Glomerular visceral epithelial cell (primary cell): ENCODE measurements around the gene ZNF317.

Source experiments
- DNase-seq: peaks from one replicate; pipeline ENCODE4 v3.0.0-alpha.2; 2016; ENCODE audit errors: extremely low spot score

ZNF317 gene

DNA sequence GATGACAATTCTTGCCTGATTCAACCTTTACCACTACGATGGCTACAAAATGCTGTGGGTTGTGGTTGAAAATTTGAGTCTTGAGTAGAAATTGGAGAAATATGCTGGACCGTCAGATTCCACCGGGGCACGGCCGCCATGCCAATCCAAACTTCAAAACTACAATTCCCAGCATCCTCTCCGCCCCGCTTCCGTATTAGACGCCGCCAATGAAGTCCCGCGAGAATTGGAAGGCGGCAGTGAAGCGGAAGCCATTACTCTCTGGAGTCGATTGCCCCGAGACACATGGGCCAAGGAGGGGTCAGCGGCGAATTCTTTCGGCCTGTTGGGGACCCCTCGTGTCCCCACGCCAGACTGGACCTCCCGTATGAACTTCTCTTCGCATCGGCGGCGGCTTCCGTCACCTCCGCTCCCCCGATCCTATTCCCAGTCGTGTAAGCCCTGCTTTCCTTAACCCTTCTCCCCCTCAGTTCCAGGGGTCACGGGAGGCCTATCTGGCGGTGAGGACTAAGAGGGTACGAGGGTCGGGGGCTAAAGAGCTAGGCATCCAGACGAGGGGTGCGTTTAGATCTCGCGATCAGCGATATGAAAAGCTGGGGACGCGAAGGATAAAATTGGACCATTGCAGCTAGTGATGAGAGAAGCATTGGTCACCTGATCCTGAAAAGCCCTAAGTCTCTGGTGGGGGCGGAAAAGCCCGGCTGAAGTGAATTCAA lies at the start of gene ZNF317:
Gene ZNF317, plus strand, starts transcription at position 239 of the 716 bp plus-strand sequence. CDS start 15,620 bp downstream, outside the sequence.
- peak; percentile 88 for DNase-seq

DNA sequence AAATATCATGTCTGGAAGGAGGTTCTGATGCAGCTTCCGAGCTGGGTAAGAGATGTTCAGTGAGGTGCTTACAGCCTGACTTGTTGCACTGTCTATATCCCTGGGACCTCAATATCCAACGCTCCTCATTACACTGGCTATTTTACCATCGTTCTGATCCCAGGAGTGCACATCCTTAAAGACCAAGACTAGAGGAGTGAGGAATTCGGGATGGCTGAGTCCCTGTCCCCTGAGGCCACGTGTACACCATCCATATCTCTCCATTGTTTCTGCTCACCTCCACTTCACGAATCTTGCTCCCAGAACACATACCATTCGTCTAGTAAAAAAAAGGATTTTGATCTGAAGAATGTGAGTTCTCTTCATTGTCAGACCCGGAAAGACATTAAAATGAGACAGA lies 32.8 kb upstream of the ZNF317 start, which contains the start of gene OR7G2:
Gene OR7G2, minus strand, starts transcription at position 101 of the 400 bp plus-strand sequence. CDS start 4,232 bp downstream, outside the sequence.
- DNase-seq, result no peak

DNA sequence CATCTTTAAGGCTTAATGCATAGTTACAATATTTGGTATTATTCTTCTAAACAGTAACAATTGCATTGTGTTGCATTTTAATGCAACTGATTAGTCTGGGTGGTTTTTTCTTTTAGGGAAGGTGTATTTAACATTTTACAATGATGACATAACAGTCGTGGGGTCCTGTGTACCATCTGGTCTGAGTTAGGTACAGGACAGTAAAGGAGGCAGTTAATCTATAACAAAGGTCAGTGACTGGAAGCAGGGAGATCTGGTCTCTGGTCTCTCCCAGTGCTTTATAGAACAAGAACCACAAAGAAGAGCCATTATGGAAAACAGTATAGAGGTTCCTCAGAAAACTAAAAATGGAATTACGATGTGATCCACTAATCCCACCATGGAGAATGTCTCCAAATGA lies 30.2 kb upstream of the ZNF317 start:
- DNase-seq, result no peak

DNA sequence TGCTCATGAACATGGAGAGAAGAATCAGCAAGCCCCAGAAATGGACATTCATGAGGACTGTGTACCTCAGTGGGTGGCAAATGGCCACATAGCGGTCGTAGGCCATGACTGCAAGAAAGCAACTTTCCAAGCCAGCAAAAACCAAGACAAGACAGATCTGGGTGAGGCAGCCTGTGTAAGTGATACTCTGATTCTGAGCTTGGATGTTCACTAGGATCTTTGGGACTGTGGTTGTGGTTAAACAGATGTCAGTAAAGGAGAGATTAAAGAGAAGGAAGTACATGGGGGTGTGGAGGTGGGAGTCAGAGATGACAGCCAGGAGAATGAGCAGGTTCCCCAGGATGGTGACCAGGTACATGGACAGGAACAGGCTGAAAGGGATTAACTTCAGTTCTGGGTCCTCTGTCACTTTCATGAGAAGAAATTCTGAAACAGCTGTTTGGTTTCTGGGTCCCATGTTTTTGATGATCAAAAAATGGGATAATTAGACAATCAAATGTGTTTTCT lies 24.8 kb upstream of the ZNF317 start, which contains the start of gene OR7G1:
Gene OR7G1, minus strand, starts transcription at position 457 of the 507 bp plus-strand sequence. Its CDS starts 0 bp downstream, at position 457.
- no peak for DNase-seq

GRCh38 chr19:9116547-9116946 lies 23.6 kb upstream of the ZNF317 start:
- no peak for DNase-seq

DNA sequence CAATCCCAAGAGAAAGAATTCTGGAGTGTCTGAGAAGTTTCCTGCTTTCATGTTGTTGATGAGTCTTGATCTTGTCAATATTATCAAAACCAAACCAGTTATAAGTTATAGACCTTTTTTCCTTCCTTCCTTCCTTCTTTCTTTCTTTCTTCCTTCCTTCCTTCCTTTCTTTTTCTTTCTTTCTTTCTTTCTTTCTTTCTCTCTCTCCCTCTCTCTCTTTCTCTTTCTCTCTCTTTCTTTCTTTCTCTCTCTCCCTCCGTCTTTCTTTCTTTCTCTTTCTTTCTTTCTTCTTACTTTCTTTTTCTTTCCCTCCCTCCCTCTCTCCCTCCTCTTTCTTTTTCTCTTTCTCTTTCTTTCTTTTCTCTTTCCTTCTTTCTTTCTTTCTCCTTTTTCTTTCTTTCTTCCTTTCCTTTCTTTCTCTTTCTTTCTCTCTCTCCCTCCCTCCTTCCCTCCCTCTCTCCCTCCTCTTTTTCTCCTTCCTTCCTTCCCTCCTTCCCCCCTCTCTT lies 13.2 kb upstream of the ZNF317 start, which contains the start of gene OR7G3:
Gene OR7G3, minus strand, starts transcription at position 51 of the 506 bp plus-strand sequence. Its CDS starts 0 bp downstream, at position 51.
- no peak for DNase-seq

GRCh38 chr19:9128171-9128570 lies 12.0 kb upstream of the ZNF317 start:
- DNase-seq, result no peak

GRCh38 chr19:9130965-9131364 lies 9.2 kb upstream of the ZNF317 start:
- no peak for DNase-seq

DNA sequence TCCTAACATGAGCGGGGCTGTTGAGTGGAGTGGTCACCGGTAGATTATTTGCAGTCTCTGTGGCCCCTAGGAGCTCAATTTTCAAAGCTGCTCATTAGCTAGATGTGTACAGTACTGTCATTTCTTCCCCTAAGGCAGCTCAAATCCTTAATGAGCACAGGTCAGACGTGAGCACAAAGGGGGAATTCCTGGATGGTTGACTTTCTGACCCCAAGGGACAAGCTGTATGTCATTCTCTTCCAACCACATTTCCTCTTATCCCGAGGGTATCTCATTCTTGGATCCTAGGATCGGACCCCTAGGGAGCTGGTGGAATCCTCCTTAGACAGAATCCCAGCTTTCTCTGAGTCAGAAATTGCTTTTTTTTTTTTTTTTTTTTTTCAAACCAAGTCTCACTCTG lies 7.8 kb upstream of the ZNF317 start:
- no peak for DNase-seq

DNA sequence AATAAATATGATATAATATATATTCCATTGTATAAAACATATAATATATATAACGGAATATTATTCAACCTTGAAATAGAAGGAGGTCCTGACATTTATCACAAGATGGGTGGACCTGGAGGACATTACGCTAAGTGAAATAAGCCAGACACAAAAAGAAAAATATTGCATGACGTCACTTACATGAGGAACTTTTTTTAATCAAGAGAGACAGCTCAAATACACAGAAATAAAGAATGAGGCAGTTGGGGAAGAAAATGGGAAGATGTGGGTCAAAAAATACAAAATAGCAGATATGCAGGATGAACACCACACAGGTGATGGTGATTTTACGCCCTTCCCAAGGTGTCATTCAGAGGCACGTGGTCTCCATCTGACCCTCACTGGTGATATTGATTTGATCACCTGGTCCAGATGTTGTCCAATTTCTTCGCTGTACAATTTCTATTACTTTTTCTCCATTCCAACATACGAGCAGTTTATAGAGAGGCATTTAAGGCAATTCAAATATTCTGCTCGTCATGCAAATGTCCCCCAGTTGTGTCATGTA lies 513 bp upstream of the ZNF317 start:
- no peak for DNase-seq

- DNase-seq, result no peak
Measured at GRCh38 chr19:9144920-9145319, 4.7 kb downstream of the ZNF317 start.

DNA sequence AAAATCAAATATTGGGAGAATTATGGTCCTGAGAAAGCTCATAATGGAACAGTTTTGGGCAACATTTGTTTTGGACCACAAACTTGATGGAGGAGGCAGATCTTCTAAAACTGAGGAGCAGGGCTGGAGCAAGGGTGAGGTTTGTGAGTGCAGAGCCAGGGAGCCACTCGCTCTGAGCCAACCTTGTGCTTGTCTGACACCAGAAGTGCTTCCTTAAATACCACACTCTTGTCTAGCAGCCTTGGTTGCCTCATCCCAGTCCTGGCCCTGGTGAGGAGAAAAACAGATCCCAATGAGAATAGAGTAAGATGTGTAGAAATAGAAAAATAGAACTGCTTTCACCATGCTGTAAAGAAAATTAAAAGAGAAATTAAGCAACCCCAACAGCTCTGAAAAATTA lies 6.7 kb downstream of the ZNF317 start:
- no peak for DNase-seq

- no peak for DNase-seq
Measured at GRCh38 chr19:9148697-9149096, 8.5 kb downstream of the ZNF317 start.

- no peak for DNase-seq
Measured at GRCh38 chr19:9149997-9150396, 9.8 kb downstream of the ZNF317 start.

- DNase-seq, result no peak
Measured at GRCh38 chr19:9150650-9151049, 10.5 kb downstream of the ZNF317 start.

GRCh38 chr19:9151367-9151766 lies 11.2 kb downstream of the ZNF317 start:
- DNase-seq, result no peak

DNA sequence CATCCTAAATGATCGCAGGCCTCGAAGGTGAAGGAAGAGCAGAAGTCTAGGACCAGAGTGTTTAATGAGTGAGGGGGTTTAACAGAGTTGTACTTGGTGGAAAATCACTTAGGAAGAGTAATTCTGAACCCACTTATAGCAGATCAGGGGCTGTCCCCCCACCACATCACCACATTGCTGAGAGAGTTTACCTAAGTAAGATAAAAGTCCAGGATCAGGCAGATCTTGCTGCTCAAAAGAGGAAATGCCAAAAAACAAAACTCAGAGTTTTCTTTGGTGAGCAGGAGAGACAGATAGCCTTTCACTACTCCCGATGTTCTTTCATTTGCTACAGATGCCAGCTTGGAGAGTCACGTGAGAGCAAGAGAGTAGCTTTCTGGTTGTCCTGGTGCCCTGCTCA lies 15.4 kb downstream of the ZNF317 start:
- DNase-seq, result no peak

GRCh38 chr19:9156304-9156703 lies 16.1 kb downstream of the ZNF317 start:
- no peak for DNase-seq

DNA sequence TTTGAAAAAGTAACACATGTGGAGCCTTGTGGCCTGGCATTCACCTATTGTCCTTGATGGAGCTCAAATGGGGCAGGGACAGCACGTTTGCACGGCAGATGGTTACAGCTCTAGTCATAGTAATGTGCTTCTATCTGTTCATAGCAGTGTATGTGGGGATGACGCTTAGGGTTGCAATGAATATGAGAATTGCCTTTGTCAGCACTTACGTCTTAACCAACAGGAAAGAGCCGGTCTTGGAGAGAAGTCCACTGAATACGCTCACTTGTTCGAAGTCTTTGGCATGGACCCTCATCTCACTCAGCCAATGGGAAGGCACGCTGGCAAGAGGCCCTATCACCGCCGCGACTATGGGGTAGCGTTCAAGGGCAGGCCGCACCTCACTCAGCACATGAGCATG lies 19.7 kb downstream of the ZNF317 start:
- no peak for DNase-seq

- no peak for DNase-seq
Measured at GRCh38 chr19:9161427-9161826, 21.2 kb downstream of the ZNF317 start.

DNA sequence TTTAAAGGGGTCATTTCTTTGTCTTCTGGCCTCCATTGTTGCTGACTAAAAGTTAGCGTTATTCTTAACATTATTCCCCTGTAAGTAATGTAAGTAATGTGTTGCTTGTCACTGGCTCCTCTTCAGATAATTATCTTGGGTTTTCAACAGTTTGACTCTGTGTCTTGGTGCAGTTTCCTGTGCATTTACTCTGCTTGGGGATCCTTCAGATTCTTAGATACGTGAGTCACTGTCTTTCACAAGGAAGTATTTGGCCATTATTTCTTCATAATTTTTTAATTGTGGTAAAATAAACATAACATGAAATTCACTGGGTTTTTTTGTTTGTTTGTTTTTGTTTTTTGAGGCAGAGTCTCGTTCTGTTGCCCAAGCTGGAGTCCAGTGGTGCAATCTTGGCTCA lies 25.1 kb downstream of the ZNF317 start:
- DNase-seq, result no peak

DNA sequence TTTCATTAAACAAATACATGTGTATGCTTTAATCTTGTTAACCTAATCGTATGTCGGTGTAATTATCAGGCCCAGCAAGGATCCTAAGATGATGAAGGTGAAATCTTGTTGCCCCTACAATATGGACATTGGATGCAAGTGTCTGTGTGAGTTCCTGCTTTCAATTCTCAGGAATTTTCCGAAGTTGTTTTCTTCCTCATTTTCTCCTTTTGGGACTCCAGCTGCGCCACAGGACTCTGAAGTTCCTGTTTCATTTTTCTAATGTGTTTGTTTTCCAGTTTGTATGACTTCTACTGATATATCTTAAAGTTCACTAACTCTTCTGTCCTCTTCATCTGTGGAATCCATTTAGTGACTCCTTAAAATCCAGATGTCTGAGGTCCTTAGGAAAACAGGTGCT lies 26.6 kb downstream of the ZNF317 start:
- no peak for DNase-seq
